HG03520 (cell line): Measurements from ENCODE around the gene BET1L.
"Not testable (repeated sequence)": the region's sequence is repeated elsewhere in the genome, so short reads cannot be mapped to it uniquely, and the experiment has no call there.

Source experiments
- ATAC-seq: cut with Tn5 transposase; IDR thresholded peaks from one replicate; pipeline ENCODE4 v1.9.1; 2021; ENCODE audit warnings: mild to moderate bottlenecking, moderate library complexity; ENCODE audit not compliant: unreplicated experiment

The BET1L gene

GRCh38 chr11:197741-198235 is 9.4 kb downstream of the BET1L start:
- no peak for ATAC-seq

- no peak for ATAC-seq
Observed at GRCh38 chr11:196786-197731, 10.1 kb downstream of the BET1L start.

- not testable (repeated sequence) for ATAC-seq
Observed at GRCh38 chr11:193481-193880, 13.7 kb downstream of the BET1L start.

- ATAC-seq, result not testable (repeated sequence)
Observed at GRCh38 chr11:192674-193128, 14.5 kb downstream of the BET1L start, which contains the start of gene SCGB1C1. Gene SCGB1C1, plus strand, starts transcription at chr11:193078. Its CDS starts 22 bp downstream, at chr11:193100.

- ATAC-seq, result peak; percentile 55
Observed at GRCh38 chr11:191490-192478, 15.4 kb downstream of the BET1L start.

- not testable (repeated sequence) for ATAC-seq
Observed at GRCh38 chr11:190546-190945, 16.7 kb downstream of the BET1L start.

GRCh38 chr11:189843-190311 is 17.3 kb downstream of the BET1L start:
- peak; percentile 70 for ATAC-seq

- ATAC-seq, result not testable (repeated sequence)
Observed at GRCh38 chr11:189200-189783, 17.9 kb downstream of the BET1L start.

GRCh38 chr11:180242-180641 is 27.0 kb downstream of the BET1L start:
- ATAC-seq, result not testable (repeated sequence)
